ENCODE data around the gene SAMD10. TPM values are rescaled to one million over a fixed set of nuclear protein-coding genes. Genes with fewer than 3 reads are reported as not detected.

The SAMD10 gene
- total and polyA plus RNA-seq, 2 experiments from 2014 or later, result 1.3 TPM

GRCh38 chr20:64005394-64005793 is 26.0 kb upstream of the SAMD10 start:
- DNase-seq, result peak; percentile 35
- H3K27me3 ChIP-seq (replicated peaks; ENCODE audit: insufficient read depth), result no peaks in the 10 kb centered on the region
- H2AFZ ChIP-seq, result no peak overlapping the region
- H3K9me3 ChIP-seq (ENCODE audit: low read depth), result no peaks in the 10 kb centered on the region
- no peaks in the 10 kb centered on the region for H3F3A ChIP-seq (ENCODE audit: insufficient read depth)
- no peak overlapping the region for H3K4me3 ChIP-seq
- H3K9ac ChIP-seq, result no peak overlapping the region
- in situ Hi-C loops (cut with MboI), result no loop called here
- peaks cover 16% of the 10 kb centered on the region for H3K79me2 ChIP-seq (ENCODE audit: insufficient read depth)
- H3K4me2 ChIP-seq (ENCODE audit: unreplicated experiment), result no peak overlapping the region
- H3K27ac ChIP-seq, result no peak overlapping the region
- no peaks in the 10 kb centered on the region for H3K4me1 ChIP-seq (ENCODE audit: insufficient read depth)
- 80 to 82% methylated on average over 6 of the region's 6 CpGs for WGBS, 2 experiments (ENCODE audit: low coverage in 1 of 2, low lambda C conversion rate in 2 of 2, missing lambda C conversion rate in 2 of 2)
- H3K36me3 ChIP-seq (ENCODE audit: low read depth), result peaks cover 22% of the 10 kb centered on the region; the same call in 1 of the 2 replicates
- H4K20me1 ChIP-seq (ENCODE audit: insufficient read depth), result peaks cover 4% of the 10 kb centered on the region; the same call in 1 of the 2 replicates
- no peak for TF ChIP-seq EZH2phosphoT487 (IDR thresholded peaks at IDR 0.05; ENCODE audit: insufficient read depth, low read depth)
- no peak for TF ChIP-seq EZH2 (IDR thresholded peaks at IDR 0.05; ENCODE audit: insufficient read depth, poor library complexity, severe bottlenecking)
- no peaks in the 10 kb centered on the region for H3K9me2 ChIP-seq (ENCODE audit: insufficient read depth)

- H3K9me2 ChIP-seq (ENCODE audit: insufficient read depth), result no peaks in the 10 kb centered on the region
- WGBS, 2 experiments (ENCODE audit: low coverage in 1 of 2, low lambda C conversion rate in 2 of 2, missing lambda C conversion rate in 2 of 2), result 36 to 46% methylated on average over 7 of the region's 7 CpGs
- peaks cover 22% of the 10 kb centered on the region; the same call in 1 of the 2 replicates for H3K36me3 ChIP-seq (ENCODE audit: low read depth)
- DNase-seq, result no peak
- H3K27ac ChIP-seq, result no peak overlapping the region
- no peak overlapping the region for H3K9ac ChIP-seq
- H3K4me1 ChIP-seq (ENCODE audit: insufficient read depth), result no peaks in the 10 kb centered on the region
- H2AFZ ChIP-seq, result no peak overlapping the region
- H3F3A ChIP-seq (ENCODE audit: insufficient read depth), result no peaks in the 10 kb centered on the region
- no peaks in the 10 kb centered on the region for H3K9me3 ChIP-seq (ENCODE audit: low read depth)
- no peaks in the 10 kb centered on the region for H3K27me3 ChIP-seq (replicated peaks; ENCODE audit: insufficient read depth)
- in situ Hi-C loops (cut with MboI), result no loop called here
- H3K4me2 ChIP-seq (ENCODE audit: unreplicated experiment), result no peak overlapping the region
- no peak overlapping the region for H3K4me3 ChIP-seq
- TF ChIP-seq EZH2 (IDR thresholded peaks at IDR 0.05; ENCODE audit: insufficient read depth, poor library complexity, severe bottlenecking), result no peak
- no peak for TF ChIP-seq EZH2phosphoT487 (IDR thresholded peaks at IDR 0.05; ENCODE audit: insufficient read depth, low read depth)
- 0 out of 2 replicates have a peak, but pooled peaks cover 4% of the 10 kb centered on the region for H4K20me1 ChIP-seq (ENCODE audit: insufficient read depth)
- H3K79me2 ChIP-seq (ENCODE audit: insufficient read depth), result peaks cover 16% of the 10 kb centered on the region
Observed at GRCh38 chr20:64003960-64004725, 24.7 kb upstream of the SAMD10 start.

DNA sequence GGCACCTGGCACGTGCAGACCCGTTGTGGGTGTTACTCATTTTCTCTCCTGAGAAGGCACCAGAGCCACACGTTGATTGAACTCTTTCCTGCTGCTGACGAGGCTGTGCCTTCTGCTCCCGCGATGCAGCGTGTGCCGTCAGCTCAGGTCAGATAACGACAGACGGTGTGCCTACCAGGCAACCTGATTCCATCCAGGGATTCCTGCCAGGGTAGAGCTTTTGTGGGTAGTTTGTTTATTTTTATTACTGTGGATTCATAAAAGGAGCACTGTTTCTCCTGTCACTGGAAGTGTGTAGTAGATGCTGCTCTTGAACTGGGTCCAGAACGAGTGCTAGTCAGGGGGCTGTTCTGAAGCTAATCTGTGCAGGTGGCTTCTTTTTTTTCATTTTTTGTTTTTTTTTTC is 22.2 kb upstream of the SAMD10 start:
- no peaks in the 10 kb centered on the region for H3K27me3 ChIP-seq (replicated peaks; ENCODE audit: insufficient read depth)
- H3K9me2 ChIP-seq (ENCODE audit: insufficient read depth), result no peaks in the 10 kb centered on the region
- H4K20me1 ChIP-seq (ENCODE audit: insufficient read depth), result no peaks in the 10 kb centered on the region
- H3K27ac ChIP-seq, result no peak overlapping the region
- no peaks in the 10 kb centered on the region for H3F3A ChIP-seq (ENCODE audit: insufficient read depth)
- H3K4me1 ChIP-seq (ENCODE audit: insufficient read depth), result no peaks in the 10 kb centered on the region
- no peaks in the 10 kb centered on the region for H3K9me3 ChIP-seq (ENCODE audit: low read depth)
- H3K9ac ChIP-seq, result no peak overlapping the region
- H3K36me3 ChIP-seq (ENCODE audit: low read depth), result peaks cover 16% of the 10 kb centered on the region; the same call in 1 of the 2 replicates
- in situ Hi-C loops (cut with MboI), result no loop called here
- no peak overlapping the region for H3K4me3 ChIP-seq
- H3K4me2 ChIP-seq (ENCODE audit: unreplicated experiment), result no peak overlapping the region
- TF ChIP-seq EZH2phosphoT487 (IDR thresholded peaks at IDR 0.05; ENCODE audit: insufficient read depth, low read depth) (no peak), EZH2 (IDR thresholded peaks at IDR 0.05; ENCODE audit: insufficient read depth, poor library complexity, severe bottlenecking) (no peak)
- 83 to 87% methylated on average over 11 of the region's 11 CpGs for WGBS, 2 experiments (ENCODE audit: low coverage in 1 of 2, low lambda C conversion rate in 2 of 2, missing lambda C conversion rate in 2 of 2)
- no peak overlapping the region for H2AFZ ChIP-seq
- no peak for DNase-seq
- no peaks in the 10 kb centered on the region; the same call in 1 of the 2 replicates for H3K79me2 ChIP-seq (ENCODE audit: insufficient read depth)

GRCh38 chr20:64000906-64001305 is 21.5 kb upstream of the SAMD10 start:
- DNase-seq, result no peak
- Histone ChIP-seq H3K9me3 (ENCODE audit: low read depth) (no peaks in the 10 kb centered on the region), H3K4me3 (no peak overlapping the region), H3K9me2 (ENCODE audit: insufficient read depth) (no peaks in the 10 kb centered on the region), H3F3A (ENCODE audit: insufficient read depth) (no peaks in the 10 kb centered on the region), H3K9ac (no peak overlapping the region), H2AFZ (no peak overlapping the region), H3K27ac (no peak overlapping the region), H3K36me3 (ENCODE audit: low read depth) (peaks cover 18% of the 10 kb centered on the region; the same call in 1 of the 2 replicates), H3K4me2 (ENCODE audit: unreplicated experiment) (no peak overlapping the region), H3K79me2 (ENCODE audit: insufficient read depth) (no peaks in the 10 kb centered on the region; the same call in 1 of the 2 replicates), H4K20me1 (ENCODE audit: insufficient read depth) (no peaks in the 10 kb centered on the region), H3K27me3 (replicated peaks; ENCODE audit: insufficient read depth) (no peaks in the 10 kb centered on the region), H3K4me1 (ENCODE audit: insufficient read depth) (no peaks in the 10 kb centered on the region)
- 92 to 93% methylated on average over 12 of the region's 12 CpGs for WGBS, 2 experiments (ENCODE audit: low coverage in 1 of 2, low lambda C conversion rate in 2 of 2, missing lambda C conversion rate in 2 of 2)
- in situ Hi-C loops (cut with MboI), result no loop called here
- TF ChIP-seq EZH2 (IDR thresholded peaks at IDR 0.05; ENCODE audit: insufficient read depth, poor library complexity, severe bottlenecking) (no peak), EZH2phosphoT487 (IDR thresholded peaks at IDR 0.05; ENCODE audit: insufficient read depth, low read depth) (no peak)

All from GM23248 (cell line).